ENCODE results near the gene NUDT21.

GRCh38 chr16:56419740-56420548 lies 31.2 kb downstream of the NUDT21 start:
- TF ChIP-seq POLR2A (IDR thresholded peaks at IDR 0.05) (no peak), CTCF (IDR thresholded peaks at IDR 0.05) (no peak), POLR2AphosphoS5 (IDR thresholded peaks at IDR 0.05) (no peak), EP300 (IDR thresholded peaks at IDR 0.05) (no peak)
